GM23338 (cell line): ENCODE data around the gene ADGRG1. TPM values are rescaled to one million over a fixed set of nuclear protein-coding genes. Genes with fewer than 3 reads are reported as not detected.

ENCODE experiments used
- ATAC-seq: fragments of 200-7000 bp; cut with Tn5 transposase; 3 replicates; pipeline ENCODE4 v1.9.1; 2020
- DNase-seq: peaks from one replicate; pipeline ENCODE4 v3.0.0-alpha.2; 2015; ENCODE audit warnings: low spot score
- H2AFZ ChIP-seq: fragments of 200-600 bp; sonication (generic); 2 replicates; pipeline ENCODE4 v1.8.0; 2016; ENCODE audit warnings: antibody characterized with exemption, mild to moderate bottlenecking, moderate library complexity
- H3F3A ChIP-seq: fragments of 200-600 bp; sonication (generic); replicated peaks from 2 replicates; pipeline ENCODE4 v1.8.0; 2017; ENCODE audit warnings: antibody characterized with exemption, mixed run types, low read depth
- H3K27ac ChIP-seq: fragments of 200-600 bp; sonication (generic); 2 replicates; pipeline ENCODE4 v1.6.1; 2016; ENCODE audit warnings: low read depth
- H3K27me3 ChIP-seq: fragments of 200-600 bp; sonication (generic); 2 replicates; pipeline ENCODE4 v1.8.0; 2016; ENCODE audit warnings: mild to moderate bottlenecking, mixed run types, moderate library complexity; ENCODE audit not compliant: insufficient read depth
- H3K36me3 ChIP-seq: fragments of 200-600 bp; sonication (generic); 2 replicates; pipeline ENCODE4 v1.8.0; 2016; ENCODE audit warnings: mild to moderate bottlenecking; ENCODE audit not compliant: insufficient read depth
- H3K4me1 ChIP-seq: fragments of 200-600 bp; sonication (generic); 2 replicates; pipeline ENCODE4 v1.8.0; 2016; ENCODE audit warnings: mild to moderate bottlenecking, moderate library complexity; ENCODE audit not compliant: insufficient read depth
- H3K4me2 ChIP-seq: fragments of 200-600 bp; sonication (generic); 2 replicates; pipeline ENCODE4 v1.7.1; 2017; ENCODE audit warnings: mixed run types
- H3K4me3 ChIP-seq: fragments of 200-600 bp; sonication (generic); 2 replicates; pipeline ENCODE4 v1.6.1; 2016; ENCODE audit warnings: mixed run types
- H3K79me2 ChIP-seq: fragments of 200-600 bp; sonication (generic); replicated peaks from 2 replicates; pipeline ENCODE4 v1.8.0; 2017; ENCODE audit warnings: mild to moderate bottlenecking; ENCODE audit not compliant: insufficient read depth
- H3K9me2 ChIP-seq: fragments of 200-600 bp; sonication (generic); 2 replicates; pipeline ENCODE4 v1.8.0; 2017; ENCODE audit not compliant: insufficient read depth
- H4K20me1 ChIP-seq: fragments of 200-600 bp; sonication (generic); replicated peaks from 2 replicates; pipeline ENCODE4 v1.8.0; 2017; ENCODE audit warnings: mild to moderate bottlenecking; ENCODE audit not compliant: insufficient read depth
- H3K27ac Mint-ChIP-seq: 2 replicates; pipeline ENCODE4 v1.8.0; 2020; ENCODE audit warnings: inconsistent platforms, mild to moderate bottlenecking, moderate library complexity, mixed read lengths
- H3K27me3 Mint-ChIP-seq: 3 replicates; pipeline ENCODE4 v1.8.0; 2022; ENCODE audit warnings: low read depth, mild to moderate bottlenecking, moderate library complexity, mixed read lengths, inconsistent platforms; ENCODE audit not compliant: insufficient read depth, poor library complexity
- H3K36me3 Mint-ChIP-seq: 3 replicates; pipeline ENCODE4 v1.8.0; 2021; ENCODE audit warnings: low read depth, mild to moderate bottlenecking, inconsistent platforms, moderate library complexity, mixed read lengths
- H3K4me1 Mint-ChIP-seq: 3 replicates; pipeline ENCODE4 v1.8.0; 2020; ENCODE audit warnings: mild to moderate bottlenecking, inconsistent platforms, mixed read lengths
- H3K4me3 Mint-ChIP-seq: 3 replicates; pipeline ENCODE4 v1.8.0; 2021; ENCODE audit warnings: moderate library complexity, mild to moderate bottlenecking, inconsistent platforms, mixed read lengths
- H3K9me3 Mint-ChIP-seq: 3 replicates; pipeline ENCODE4 v1.8.0; 2020; ENCODE audit warnings: moderate library complexity, mild to moderate bottlenecking, inconsistent platforms, mixed read lengths
- CREB1 ChIP-seq: fragments of 250-450 bp; sonication (Bioruptor Pico); IDR thresholded peaks from 2 replicates; pipeline ENCODE4 v1.5.0; 2020; ENCODE audit warnings: low read depth, mild to moderate bottlenecking, moderate library complexity
- CTCF ChIP-seq, 2 experiments: fragments of 200-600 bp in 1 of 2; sonication (generic) in 1 of 2; conservative IDR thresholded peaks; 2 replicates each; pipeline versions ENCODE4 v1.5.1 to v1.6.1; 2016 to 2017; ENCODE audit warnings: antibody characterized with exemption in 2 of 2, low read depth in 2 of 2, mild to moderate bottlenecking in 2 of 2, moderate library complexity in 1 of 2
- ETS1 ChIP-seq: IDR thresholded peaks from 2 replicates; pipeline ENCODE4 v1.6.1; 2016; ENCODE audit warnings: antibody characterized with exemption
- ZNF114 ChIP-seq: fragments of 250-450 bp; sonication (Bioruptor Pico); IDR thresholded peaks from 2 replicates; pipeline ENCODE4 v1.5.0; 2020; ENCODE audit warnings: mild to moderate bottlenecking, moderate library complexity
- ZNF462 ChIP-seq: fragments of 250-450 bp; sonication (Bioruptor Pico); IDR thresholded peaks from 2 replicates; pipeline ENCODE4 v1.5.0; 2020; ENCODE audit warnings: mild to moderate bottlenecking, moderate library complexity
- polyA plus RNA-seq: library from polyadenylated mRNA; unstranded; fragments of >200 nt; fragmentation: Nextera tagmentation; extraction: Ambion mirVana; gene quantifications from 2 replicates; pipeline ENCODE4 v1.2.1, GENCODE V29; 2016
- total RNA-seq: library from RNA; depleted of rRNA; stranded (reverse); fragments of >200 nt; shearing (Covaris generic); gene quantifications from 2 replicates; pipeline ENCODE4 v1.2.3, GENCODE V29; 2014

ADGRG1 gene
- total and polyA plus RNA-seq, 2 experiments from 2014 or later = 0.14 to 0.47 TPM

GRCh38 chr16:57590654-57591085, 37.8 kb upstream of the ADGRG1 start:
- H3K4me2 ChIP-seq = no peak overlapping the region
- Mint-ChIP-seq H3K9me3 (peaks cover 15% of the 10 kb centered on the region; the same call in 2 of the 3 replicates), H3K4me3 (no peak overlapping the region), H3K36me3 (no peaks in the 10 kb centered on the region), H3K4me1 (no peaks in the 10 kb centered on the region; the same call in 2 of the 3 replicates), H3K27me3 (peaks cover 5% of the 10 kb centered on the region), H3K27ac (no peak overlapping the region)
- no peaks in the 10 kb centered on the region for H3F3A ChIP-seq
- DNase-seq (no peak), ATAC-seq (peak; percentile 20; the same call in 2 of the 3 replicates)
- no peaks in the 10 kb centered on the region for H3K4me1 ChIP-seq
- no peak overlapping the region for H3K27ac ChIP-seq
- H3K27me3 ChIP-seq = no peaks in the 10 kb centered on the region
- H3K36me3 ChIP-seq = no peaks in the 10 kb centered on the region
- H4K20me1 ChIP-seq = no peaks in the 10 kb centered on the region
- no peak overlapping the region for H2AFZ ChIP-seq
- no peaks in the 10 kb centered on the region for H3K79me2 ChIP-seq
- TF ChIP-seq ETS1 = no peak
- TF ChIP-seq ZNF114 (CRISPR knock-in tag) = no peak
- no peak overlapping the region for H3K4me3 ChIP-seq
- H3K9me2 ChIP-seq = no peaks in the 10 kb centered on the region

GRCh38 chr16:57591086-57591869, 37.2 kb upstream of the ADGRG1 start:
- DNase-seq (peak; percentile 87), ATAC-seq (peak; percentile 100)
- Mint-ChIP-seq H3K9me3 (peaks cover 16% of the 10 kb centered on the region; the same call in 2 of the 3 replicates), H3K36me3 (no peaks in the 10 kb centered on the region), H3K4me3 (no peak overlapping the region), H3K27ac (no peak overlapping the region), H3K4me1 (no peaks in the 10 kb centered on the region; the same call in 2 of the 3 replicates), H3K27me3 (peaks cover 5% of the 10 kb centered on the region)
- H3K9me2 ChIP-seq = no peaks in the 10 kb centered on the region
- TF ChIP-seq CTCF (conservative IDR thresholded peaks at IDR 0.05; ENCODE audit: low read depth in 2 of 2) (peak; percentile 81 to 96), ZNF462 (CRISPR knock-in tag) (0 out of 2 replicates have a peak, but pooled peaks have one; percentile 32), CREB1 (CRISPR knock-in tag) (no peak)
- no peaks in the 10 kb centered on the region for H3K36me3 ChIP-seq
- no peaks in the 10 kb centered on the region for H3K79me2 ChIP-seq
- no peak overlapping the region for H3K27ac ChIP-seq
- H3K4me3 ChIP-seq = no peak overlapping the region
- H3K4me2 ChIP-seq = no peak overlapping the region
- no peaks in the 10 kb centered on the region for H3K27me3 ChIP-seq
- H4K20me1 ChIP-seq = no peaks in the 10 kb centered on the region
- H2AFZ ChIP-seq = no peak overlapping the region
- no peaks in the 10 kb centered on the region for H3F3A ChIP-seq
- H3K4me1 ChIP-seq = no peaks in the 10 kb centered on the region
